ENCODE data around the gene ADGRB3.
"Not testable (repeated sequence)": the region's sequence is repeated elsewhere in the genome, so short reads cannot be mapped to it uniquely, and the experiment has no call there.

Gene ADGRB3

GRCh38 chr6:69422020-69422419 is 786.9 kb downstream of the ADGRB3 start:
- no peak for TF ChIP-seq CTCF (IDR thresholded peaks at IDR 0.05)
- no peak for DNase-seq
- Mint-ChIP-seq H3K27me3 (ENCODE audit: low read depth, poor library complexity) (peaks cover 2% of the 10 kb centered on the region), H3K36me3 (ENCODE audit: low read depth) (no peaks in the 10 kb centered on the region), H3K27ac (no peak overlapping the region), H3K4me1 (no peaks in the 10 kb centered on the region), H3K4me3 (no peak overlapping the region), H3K9me3 (no peaks in the 10 kb centered on the region)

- Mint-ChIP-seq H3K36me3 (ENCODE audit: low read depth) (no peaks in the 10 kb centered on the region), H3K4me1 (no peaks in the 10 kb centered on the region), H3K4me3 (no peak overlapping the region), H3K27me3 (ENCODE audit: low read depth, poor library complexity) (peaks cover 2% of the 10 kb centered on the region), H3K27ac (no peak overlapping the region), H3K9me3 (no peaks in the 10 kb centered on the region)
- no peak for TF ChIP-seq CTCF (IDR thresholded peaks at IDR 0.05)
- DNase-seq, result no peak
Measured at GRCh38 chr6:69422475-69422874, 787.4 kb downstream of the ADGRB3 start.

GRCh38 chr6:69423785-69424184 is 788.7 kb downstream of the ADGRB3 start:
- no peak for TF ChIP-seq CTCF (IDR thresholded peaks at IDR 0.05)
- DNase-seq, result no peak
- Mint-ChIP-seq H3K4me1 (no peaks in the 10 kb centered on the region), H3K36me3 (ENCODE audit: low read depth) (no peaks in the 10 kb centered on the region), H3K27ac (no peak overlapping the region), H3K27me3 (ENCODE audit: low read depth, poor library complexity) (no peaks in the 10 kb centered on the region), H3K9me3 (no peaks in the 10 kb centered on the region), H3K4me3 (no peak overlapping the region)

- Mint-ChIP-seq H3K27ac (no peak overlapping the region), H3K36me3 (ENCODE audit: low read depth) (no peaks in the 10 kb centered on the region), H3K4me3 (no peak overlapping the region), H3K27me3 (ENCODE audit: low read depth, poor library complexity) (no peaks in the 10 kb centered on the region), H3K9me3 (no peaks in the 10 kb centered on the region), H3K4me1 (no peaks in the 10 kb centered on the region)
- no peak for TF ChIP-seq CTCF (IDR thresholded peaks at IDR 0.05)
- no peak for DNase-seq
Measured at GRCh38 chr6:69424581-69424980, 789.5 kb downstream of the ADGRB3 start.

- DNase-seq, result no peak
- H3K36me3 Mint-ChIP-seq (ENCODE audit: low read depth), result no peaks in the 10 kb centered on the region
- H3K27ac Mint-ChIP-seq, result no peak overlapping the region
Measured at GRCh38 chr6:69427882-69428281, 792.8 kb downstream of the ADGRB3 start.

GRCh38 chr6:69432168-69432567 is 797.1 kb downstream of the ADGRB3 start:
- not testable (repeated sequence) for H3K27ac Mint-ChIP-seq, H3K4me3 Mint-ChIP-seq

More at GRCh38 chr6:69427882-69428281, 792.8 kb downstream of the ADGRB3 start:
- no peak for TF ChIP-seq CTCF (IDR thresholded peaks at IDR 0.05)
- Mint-ChIP-seq H3K4me3 (no peak overlapping the region), H3K9me3 (peaks cover 6% of the 10 kb centered on the region), H3K4me1 (no peaks in the 10 kb centered on the region), H3K27me3 (ENCODE audit: low read depth, poor library complexity) (no peaks in the 10 kb centered on the region)

GRCh38 chr6:69433116-69433515 is 798.0 kb downstream of the ADGRB3 start:
- not testable (repeated sequence) for H3K36me3 Mint-ChIP-seq (ENCODE audit: low read depth); H3K4me3 Mint-ChIP-seq; H3K27ac Mint-ChIP-seq; H3K27me3 Mint-ChIP-seq (ENCODE audit: low read depth, poor library complexity); DNase-seq; H3K4me1 Mint-ChIP-seq
- peaks cover 19% of the 10 kb centered on the region for H3K9me3 Mint-ChIP-seq

More at GRCh38 chr6:69432168-69432567, 797.1 kb downstream of the ADGRB3 start:
- H3K36me3 Mint-ChIP-seq (ENCODE audit: low read depth); H3K27me3 Mint-ChIP-seq (ENCODE audit: low read depth, poor library complexity); DNase-seq; H3K4me1 Mint-ChIP-seq: not testable (repeated sequence)
- H3K9me3 Mint-ChIP-seq, result peaks cover 19% of the 10 kb centered on the region
